ENCODE data around the gene PIP4P1.

Gene PIP4P1

DNA sequence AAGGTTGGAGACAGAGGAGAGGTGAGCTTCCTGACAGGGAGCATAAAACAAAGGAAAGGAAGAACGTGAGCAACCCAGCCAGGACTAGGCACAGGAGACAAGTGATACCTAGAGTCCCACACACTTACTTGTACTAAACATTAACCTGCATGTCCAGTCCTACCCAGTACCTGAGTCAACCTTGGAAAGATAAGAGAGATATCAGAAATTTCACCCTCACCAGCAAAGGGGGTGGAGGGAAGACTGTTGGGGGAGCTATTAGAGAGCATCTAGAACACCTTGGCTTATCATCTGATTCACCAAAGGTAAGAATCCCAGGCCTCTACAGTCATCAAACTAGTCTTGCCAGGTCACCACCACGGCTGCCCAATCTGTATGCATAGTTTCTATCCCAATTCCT lies 36.4 kb downstream of the PIP4P1 start:
- TF ChIP-seq, protein P1, sequence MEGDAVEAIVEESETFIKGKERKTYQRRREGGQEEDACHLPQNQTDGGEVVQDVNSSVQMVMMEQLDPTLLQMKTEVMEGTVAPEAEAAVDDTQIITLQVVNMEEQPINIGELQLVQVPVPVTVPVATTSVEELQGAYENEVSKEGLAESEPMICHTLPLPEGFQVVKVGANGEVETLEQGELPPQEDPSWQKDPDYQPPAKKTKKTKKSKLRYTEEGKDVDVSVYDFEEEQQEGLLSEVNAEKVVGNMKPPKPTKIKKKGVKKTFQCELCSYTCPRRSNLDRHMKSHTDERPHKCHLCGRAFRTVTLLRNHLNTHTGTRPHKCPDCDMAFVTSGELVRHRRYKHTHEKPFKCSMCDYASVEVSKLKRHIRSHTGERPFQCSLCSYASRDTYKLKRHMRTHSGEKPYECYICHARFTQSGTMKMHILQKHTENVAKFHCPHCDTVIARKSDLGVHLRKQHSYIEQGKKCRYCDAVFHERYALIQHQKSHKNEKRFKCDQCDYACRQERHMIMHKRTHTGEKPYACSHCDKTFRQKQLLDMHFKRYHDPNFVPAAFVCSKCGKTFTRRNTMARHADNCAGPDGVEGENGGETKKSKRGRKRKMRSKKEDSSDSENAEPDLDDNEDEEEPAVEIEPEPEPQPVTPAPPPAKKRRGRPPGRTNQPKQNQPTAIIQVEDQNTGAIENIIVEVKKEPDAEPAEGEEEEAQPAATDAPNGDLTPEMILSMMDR (IDR thresholded peaks at IDR 0.05; ENCODE audit: low read length), result no peak
- TF ChIP-seq EZH2 (optimal IDR thresholded peaks at IDR 0.05; ENCODE audit: low read depth, low read length) (no peak), EZH2phosphoT487 (IDR thresholded peaks at IDR 0.05; ENCODE audit: low read length) (no peak)
- no peaks in the 10 kb centered on the region for H3K36me3 ChIP-seq (replicated peaks; ENCODE audit: insufficient read depth, low read length)
- no peaks in the 10 kb centered on the region for H4K20me1 ChIP-seq (ENCODE audit: insufficient read depth, low read length)
- H3F3A ChIP-seq (ENCODE audit: insufficient read depth, low read length), result no peaks in the 10 kb centered on the region
- H2AFZ ChIP-seq (ENCODE audit: low read length), result no peak overlapping the region
- H3K9ac ChIP-seq (ENCODE audit: low read length), result no peak overlapping the region
- H3K4me2 ChIP-seq (ENCODE audit: low read depth, low read length), result no peak overlapping the region
- no peak overlapping the region for H3K27ac ChIP-seq (ENCODE audit: low read length)
- no peak overlapping the region for H3K4me3 ChIP-seq (ENCODE audit: low read length)
- H3K9me3 ChIP-seq (replicated peaks; ENCODE audit: insufficient read depth, low read length), result no peaks in the 10 kb centered on the region
- no peaks in the 10 kb centered on the region for H3K27me3 ChIP-seq (replicated peaks; ENCODE audit: insufficient read depth, low read length)
- no peak for DNase-seq
- H3K79me2 ChIP-seq (ENCODE audit: low read length), result no peaks in the 10 kb centered on the region
- no peaks in the 10 kb centered on the region for H3K9me2 ChIP-seq (replicated peaks; ENCODE audit: insufficient read depth, low read length)
- H3K4me1 ChIP-seq (ENCODE audit: low read length), result peaks cover 9% of the 10 kb centered on the region

GRCh38 chr14:20422886-20423285 lies 38.3 kb downstream of the PIP4P1 start:
- no peak overlapping the region for H3K27ac ChIP-seq (ENCODE audit: low read length)
- no peaks in the 10 kb centered on the region for H3K27me3 ChIP-seq (replicated peaks; ENCODE audit: insufficient read depth, low read length)
- TF ChIP-seq, protein P1 (IDR thresholded peaks at IDR 0.05; ENCODE audit: low read length), result no peak
- TF ChIP-seq EZH2 (optimal IDR thresholded peaks at IDR 0.05; ENCODE audit: low read depth, low read length), result no peak
- TF ChIP-seq EZH2phosphoT487 (IDR thresholded peaks at IDR 0.05; ENCODE audit: low read length), result no peak
- H3K4me3 ChIP-seq (ENCODE audit: low read length), result no peak overlapping the region
- H3K79me2 ChIP-seq (ENCODE audit: low read length), result no peaks in the 10 kb centered on the region
- no peak overlapping the region for H2AFZ ChIP-seq (ENCODE audit: low read length)
- DNase-seq, result no peak
- H3K9ac ChIP-seq (ENCODE audit: low read length), result no peak overlapping the region
- no peak overlapping the region for H3K4me2 ChIP-seq (ENCODE audit: low read depth, low read length)
- no peaks in the 10 kb centered on the region for H3K9me3 ChIP-seq (replicated peaks; ENCODE audit: insufficient read depth, low read length)
- H3K9me2 ChIP-seq (replicated peaks; ENCODE audit: insufficient read depth, low read length), result no peaks in the 10 kb centered on the region
- H4K20me1 ChIP-seq (ENCODE audit: insufficient read depth, low read length), result no peaks in the 10 kb centered on the region
- peaks cover 6% of the 10 kb centered on the region for H3K4me1 ChIP-seq (ENCODE audit: low read length)
- H3K36me3 ChIP-seq (replicated peaks; ENCODE audit: insufficient read depth, low read length), result no peaks in the 10 kb centered on the region
- H3F3A ChIP-seq (ENCODE audit: insufficient read depth, low read length), result no peaks in the 10 kb centered on the region

- no peaks in the 10 kb centered on the region; the same call in 1 of the 2 replicates for H3K4me1 ChIP-seq (ENCODE audit: low read length)
- no peaks in the 10 kb centered on the region for H3K9me2 ChIP-seq (replicated peaks; ENCODE audit: insufficient read depth, low read length)
- H3K79me2 ChIP-seq (ENCODE audit: low read length), result no peaks in the 10 kb centered on the region
- no peak overlapping the region for H3K4me2 ChIP-seq (ENCODE audit: low read depth, low read length)
- H2AFZ ChIP-seq (ENCODE audit: low read length), result no peak overlapping the region
- no peak overlapping the region for H3K4me3 ChIP-seq (ENCODE audit: low read length)
- TF ChIP-seq EZH2phosphoT487 (IDR thresholded peaks at IDR 0.05; ENCODE audit: low read length) (no peak), EZH2 (optimal IDR thresholded peaks at IDR 0.05; ENCODE audit: low read depth, low read length) (no peak)
- TF ChIP-seq, protein P1 (IDR thresholded peaks at IDR 0.05; ENCODE audit: low read length), result no peak
- no peaks in the 10 kb centered on the region for H3K9me3 ChIP-seq (replicated peaks; ENCODE audit: insufficient read depth, low read length)
- no peaks in the 10 kb centered on the region for H3K27me3 ChIP-seq (replicated peaks; ENCODE audit: insufficient read depth, low read length)
- H3K9ac ChIP-seq (ENCODE audit: low read length), result no peak overlapping the region
- no peaks in the 10 kb centered on the region for H3F3A ChIP-seq (ENCODE audit: insufficient read depth, low read length)
- no peak overlapping the region for H3K27ac ChIP-seq (ENCODE audit: low read length)
- H3K36me3 ChIP-seq (replicated peaks; ENCODE audit: insufficient read depth, low read length), result no peaks in the 10 kb centered on the region
- H4K20me1 ChIP-seq (ENCODE audit: insufficient read depth, low read length), result no peaks in the 10 kb centered on the region
- no peak for DNase-seq
Measured at GRCh38 chr14:20421267-20421666, 40.0 kb downstream of the PIP4P1 start.

Data from MM.1S (cell line).